CD14-positive monocyte (primary cell): Measurements from ENCODE around the gene POMGNT2. TPM values are rescaled to one million over a fixed set of nuclear protein-coding genes. Genes with fewer than 3 reads are reported as not detected.
A peak's percentile ranks its signal among the peaks of the same experiment; 100 is the strongest.
"Not testable (repeated sequence)": the region's sequence is repeated elsewhere in the genome, so short reads cannot be mapped to it uniquely, and the experiment has no call there.

ENCODE experiments used
- DNase-seq, 3 donors: peaks; one replicate each; pipeline ENCODE4 v3.0.0-alpha.2; 2011 to 2022
- H2AFZ ChIP-seq: 2 replicates; pipeline ENCODE4 v1.6.0; 2012; ENCODE audit warnings: mild to moderate bottlenecking, low read depth, low read length, inconsistent platforms; ENCODE audit not compliant: insufficient read depth, poor library complexity, severe bottlenecking
- H3K27ac ChIP-seq, 2 donors: 1 replicate in 1 of 2; 2 replicates in 1 of 2; pipeline ENCODE4 v1.5.1; 2012 to 2013; ENCODE audit warnings: low read length in 2 of 2, control low read depth in 1 of 2, inconsistent platforms in 1 of 2, low read depth in 1 of 2, mild to moderate bottlenecking in 1 of 2
- H3K27me3 ChIP-seq, 2 donors: one replicate each; pipeline versions ENCODE4 v1.6.0 to v1.6.1; 2011 to 2013; ENCODE audit warnings: low read length in 2 of 2; ENCODE audit not compliant: control insufficient read depth in 2 of 2, insufficient read depth in 2 of 2
- H3K36me3 ChIP-seq, 2 donors: replicated peaks in 1 of 2; 1 replicate in 1 of 2; 2 replicates in 1 of 2; pipeline versions ENCODE4 v1.5.1 to v1.6.1; 2012 to 2013; ENCODE audit warnings: low read length in 2 of 2, control low read depth in 1 of 2, inconsistent platforms in 1 of 2, mild to moderate bottlenecking in 1 of 2; ENCODE audit not compliant: insufficient read depth in 2 of 2, control insufficient read depth in 1 of 2
- H3K4me1 ChIP-seq, 2 donors: 1 replicate in 1 of 2; 2 replicates in 1 of 2; pipeline versions ENCODE4 v1.5.1 to v1.6.1; 2012 to 2013; ENCODE audit warnings: low read length in 2 of 2, control low read depth in 1 of 2, inconsistent platforms in 1 of 2, mild to moderate bottlenecking in 1 of 2, moderate library complexity in 1 of 2; ENCODE audit not compliant: insufficient read depth in 2 of 2, control insufficient read depth in 1 of 2
- H3K4me2 ChIP-seq: replicated peaks from 2 replicates; pipeline ENCODE3; 2012; ENCODE audit warnings: low read length, moderate library complexity, mild to moderate bottlenecking; ENCODE audit not compliant: poor library complexity, severe bottlenecking; ENCODE audit errors: extremely low read depth
- H3K4me3 ChIP-seq, 3 experiments: fragments of 200-600 bp in 1 of 3; sonication (generic) in 1 of 3; replicated peaks in 1 of 3; 1 replicate in 2 of 3; 2 replicates in 1 of 3; pipeline ENCODE4 v1.5.1; 2011 to 2013; ENCODE audit warnings: low read length in 3 of 3, mild to moderate bottlenecking in 3 of 3, control low read depth in 2 of 3, low read depth in 2 of 3, inconsistent platforms in 1 of 3, moderate library complexity in 1 of 3
- H3K79me2 ChIP-seq: 2 replicates; pipeline ENCODE4 v1.6.0; 2012; ENCODE audit warnings: mild to moderate bottlenecking, control low read depth, inconsistent platforms, low read length, moderate library complexity; ENCODE audit not compliant: insufficient read depth
- H3K9ac ChIP-seq: 2 replicates; pipeline ENCODE4 v1.6.0; 2017; ENCODE audit warnings: low read length, mild to moderate bottlenecking; ENCODE audit not compliant: insufficient read depth, poor library complexity, severe bottlenecking
- H3K9me3 ChIP-seq, 2 donors: replicated peaks in 1 of 2; 1 replicate in 1 of 2; 2 replicates in 1 of 2; pipeline versions ENCODE4 v1.5.1 to v1.6.1; 2012 to 2013; ENCODE audit warnings: low read length in 2 of 2, control low read depth in 1 of 2; ENCODE audit not compliant: control insufficient read depth in 1 of 2, insufficient read depth in 1 of 2
- H4K20me1 ChIP-seq: 2 replicates; pipeline ENCODE4 v1.6.0; 2012; ENCODE audit warnings: mild to moderate bottlenecking, low read length, control low read depth, moderate library complexity; ENCODE audit not compliant: insufficient read depth
- H3K27ac Mint-ChIP-seq, 7 donors: one replicate each; pipeline ENCODE4 v1.8.0; 2020; ENCODE audit warnings: mild to moderate bottlenecking in 7 of 7, mixed read lengths in 7 of 7, moderate library complexity in 6 of 7, inconsistent platforms in 2 of 7
- H3K27me3 Mint-ChIP-seq, 3 donors: one replicate each; pipeline ENCODE4 v1.8.0; 2021 to 2022; ENCODE audit warnings: low read depth in 3 of 3, mild to moderate bottlenecking in 3 of 3, mixed read lengths in 3 of 3, moderate library complexity in 3 of 3, inconsistent platforms in 1 of 3
- H3K36me3 Mint-ChIP-seq, 2 donors: one replicate each; pipeline ENCODE4 v1.8.0; 2020; ENCODE audit warnings: mixed read lengths in 2 of 2, inconsistent platforms in 1 of 2, mild to moderate bottlenecking in 1 of 2
- H3K4me1 Mint-ChIP-seq: one replicate; pipeline ENCODE4 v1.8.0; 2020; ENCODE audit warnings: mild to moderate bottlenecking, mixed read lengths
- H3K4me3 Mint-ChIP-seq, 2 donors: one replicate each; pipeline ENCODE4 v1.8.0; 2020; ENCODE audit warnings: mild to moderate bottlenecking in 2 of 2, mixed read lengths in 2 of 2, moderate library complexity in 1 of 2
- H3K9me3 Mint-ChIP-seq, 7 donors: one replicate each; pipeline ENCODE4 v1.8.0; 2020 to 2022; ENCODE audit warnings: mixed read lengths in 7 of 7, mild to moderate bottlenecking in 6 of 7, moderate library complexity in 6 of 7, inconsistent platforms in 2 of 7
- CTCF ChIP-seq: fragments of 200-600 bp; IDR thresholded peaks from one replicate; pipeline ENCODE4 v1.8.0; 2022; ENCODE audit warnings: antibody characterized with exemption, mild to moderate bottlenecking
- WGBS: methylation state at CpG from one replicate; pipeline ENCODE4 v1.1.5; 2013; ENCODE audit warnings: missing lambda C conversion rate; ENCODE audit not compliant: insufficient coverage; 5-methylcytosine and 5-hydroxymethylcytosine counted together
- intact Hi-C, 2 donors: fragments of 100-400 bp; cut with micrococcal nuclease; formaldehyde crosslinking; loops; one replicate each; pipeline versions ENCODE4 v1.15.0 to v1.15.1; 2023
- polyA plus RNA-seq, 3 donors: library from polyadenylated mRNA; depleted of rRNA in 1 of 3; unstranded in 2 of 3; stranded (reverse) in 1 of 3; fragments of 300-500 nt in 2 of 3; fragments of >200 nt in 1 of 3; fragmentation: Illumina TruSeq in 2 of 3; gene quantifications; 1 replicate in 2 of 3; 2 replicates in 1 of 3; pipeline ENCODE4 v1.2.3, GENCODE V29; 2012 to 2021

POMGNT2 gene
- polyA plus RNA-seq, 3 donors, result 4.3 to 5.1 (median 4.4) TPM

DNA sequence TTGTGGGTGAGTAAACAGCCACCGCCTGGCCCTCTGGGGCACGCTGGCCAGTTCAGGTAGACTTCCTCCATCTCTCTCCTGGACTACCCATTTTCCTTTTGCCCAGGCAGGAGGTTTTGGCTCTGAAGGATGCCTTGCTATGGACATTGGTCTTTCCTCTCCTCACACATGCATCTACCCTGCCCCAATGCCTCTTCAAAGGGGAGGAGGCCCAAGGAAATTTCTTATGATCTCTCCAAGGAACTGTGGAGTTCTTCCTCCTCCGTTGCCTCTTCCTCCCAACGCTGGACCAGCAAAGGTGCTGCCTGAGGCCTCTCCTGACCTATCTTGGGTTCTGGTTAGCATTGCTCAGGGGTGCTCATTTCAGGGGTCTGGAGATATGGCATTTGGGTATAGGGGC, 33.5 kb downstream of the POMGNT2 start:
- no peaks in the 10 kb centered on the region for H3K4me1 ChIP-seq
- H4K20me1 ChIP-seq, result no peaks in the 10 kb centered on the region
- no peak for DNase-seq
- Mint-ChIP-seq H3K9me3 (no peaks in the 10 kb centered on the region), H3K36me3 (no peaks in the 10 kb centered on the region), H3K4me3 (no peak overlapping the region), H3K4me1 (no peaks in the 10 kb centered on the region), H3K27ac (no peak overlapping the region), H3K27me3 (peaks cover 0 to 3% (median 0%) of the 10 kb centered on the region in 3 donors)
- intact Hi-C loops, result no loop called here
- no peak overlapping the region for H2AFZ ChIP-seq
- H3K4me3 ChIP-seq, result no peak overlapping the region
- H3K79me2 ChIP-seq, result no peaks in the 10 kb centered on the region
- no peaks in the 10 kb centered on the region for H3K27me3 ChIP-seq
- WGBS, result 100% methylated on average over 1 of the region's 4 CpGs
- H3K9me3 ChIP-seq, result no peaks in the 10 kb centered on the region
- no peaks in the 10 kb centered on the region for H3K36me3 ChIP-seq
- H3K9ac ChIP-seq, result no peak overlapping the region
- no peak for TF ChIP-seq CTCF
- H3K4me2 ChIP-seq, result no peak overlapping the region
- H3K27ac ChIP-seq, result no peak overlapping the region

GRCh38 chr3:43071313-43071893, 34.5 kb downstream of the POMGNT2 start:
- Histone ChIP-seq H3K9me3 (no peaks in the 10 kb centered on the region), H3K27ac (no peak overlapping the region), H4K20me1 (no peaks in the 10 kb centered on the region), H3K36me3 (no peaks in the 10 kb centered on the region), H3K4me3 (no peak overlapping the region), H3K9ac (no peak overlapping the region), H3K79me2 (no peaks in the 10 kb centered on the region), H3K4me1 (no peaks in the 10 kb centered on the region), H3K27me3 (no peaks in the 10 kb centered on the region), H2AFZ (no peak overlapping the region), H3K4me2 (no peak overlapping the region)
- 63% methylated on average over 6 of the region's 7 CpGs for WGBS
- Mint-ChIP-seq H3K27ac (no peak overlapping the region), H3K4me1 (no peaks in the 10 kb centered on the region), H3K36me3 (no peaks in the 10 kb centered on the region), H3K4me3 (no peak overlapping the region), H3K27me3 (peaks cover 0 to 3% (median 0%) of the 10 kb centered on the region in 3 donors), H3K9me3 (no peaks in the 10 kb centered on the region)
- intact Hi-C loops, result no loop called here
- no peak for DNase-seq
- TF ChIP-seq CTCF, result peak; percentile 41

DNA sequence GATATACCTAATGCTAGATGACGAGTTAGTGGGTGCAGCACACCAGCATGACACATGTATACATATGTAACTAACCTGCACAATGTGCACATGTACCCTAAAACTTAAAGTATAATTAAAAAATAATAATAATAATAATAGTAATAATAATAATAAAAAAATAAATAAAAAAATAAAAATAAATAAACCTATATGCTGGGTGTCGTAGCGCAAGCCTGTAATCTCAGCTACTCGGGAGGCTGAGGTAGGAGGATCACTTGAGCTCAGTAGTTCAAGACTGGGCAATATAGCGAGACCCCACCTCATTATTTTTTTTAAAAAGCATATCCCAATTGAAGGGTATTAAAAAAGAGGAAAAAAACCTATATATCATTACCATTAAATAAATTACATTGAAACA, 35.2 kb downstream of the POMGNT2 start:
- intact Hi-C loops, H3K4me3 ChIP-seq, H4K20me1 ChIP-seq, H3K9ac ChIP-seq, H3K4me1 ChIP-seq, H3K36me3 Mint-ChIP-seq, H3K27me3 Mint-ChIP-seq, H2AFZ ChIP-seq, H3K27me3 ChIP-seq, H3K4me2 ChIP-seq, H3K27ac Mint-ChIP-seq, H3K4me3 Mint-ChIP-seq, H3K9me3 Mint-ChIP-seq, H3K27ac ChIP-seq, H3K9me3 ChIP-seq, H3K4me1 Mint-ChIP-seq, H3K36me3 ChIP-seq, DNase-seq, H3K79me2 ChIP-seq: not testable (repeated sequence)
- no CpG with 5 or more reads among the region's 5 CpGs for WGBS
